ENCODE results near the gene PLEKHA7.

PLEKHA7 gene

DNA sequence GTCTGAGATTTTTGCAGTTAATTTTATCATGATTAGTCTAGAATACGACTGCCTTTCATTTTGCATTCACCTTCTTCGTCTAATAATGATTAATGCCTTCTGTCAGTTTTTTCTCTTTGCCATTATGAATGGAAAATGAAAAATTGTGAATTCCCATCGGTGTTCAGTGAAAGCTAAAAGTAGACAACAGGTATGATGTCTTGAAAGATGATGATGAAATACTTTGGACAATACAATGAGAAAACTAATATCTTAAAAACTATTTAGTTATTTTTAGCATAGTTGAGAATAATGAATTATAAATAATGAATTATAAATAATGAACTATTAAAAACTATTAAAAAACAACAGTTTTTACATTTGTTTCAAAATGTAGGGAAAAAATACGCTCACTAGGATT is 270.7 kb downstream of the PLEKHA7 start:
- Histone ChIP-seq H3K4me3 (replicated peaks; ENCODE audit: insufficient read depth, low read length) (no peak overlapping the region), H3K27ac (replicated peaks) (no peak overlapping the region), H3K27me3 (ENCODE audit: insufficient read depth, poor library complexity, severe bottlenecking) (no peaks in the 10 kb centered on the region)
- TF ChIP-seq, protein P1, sequence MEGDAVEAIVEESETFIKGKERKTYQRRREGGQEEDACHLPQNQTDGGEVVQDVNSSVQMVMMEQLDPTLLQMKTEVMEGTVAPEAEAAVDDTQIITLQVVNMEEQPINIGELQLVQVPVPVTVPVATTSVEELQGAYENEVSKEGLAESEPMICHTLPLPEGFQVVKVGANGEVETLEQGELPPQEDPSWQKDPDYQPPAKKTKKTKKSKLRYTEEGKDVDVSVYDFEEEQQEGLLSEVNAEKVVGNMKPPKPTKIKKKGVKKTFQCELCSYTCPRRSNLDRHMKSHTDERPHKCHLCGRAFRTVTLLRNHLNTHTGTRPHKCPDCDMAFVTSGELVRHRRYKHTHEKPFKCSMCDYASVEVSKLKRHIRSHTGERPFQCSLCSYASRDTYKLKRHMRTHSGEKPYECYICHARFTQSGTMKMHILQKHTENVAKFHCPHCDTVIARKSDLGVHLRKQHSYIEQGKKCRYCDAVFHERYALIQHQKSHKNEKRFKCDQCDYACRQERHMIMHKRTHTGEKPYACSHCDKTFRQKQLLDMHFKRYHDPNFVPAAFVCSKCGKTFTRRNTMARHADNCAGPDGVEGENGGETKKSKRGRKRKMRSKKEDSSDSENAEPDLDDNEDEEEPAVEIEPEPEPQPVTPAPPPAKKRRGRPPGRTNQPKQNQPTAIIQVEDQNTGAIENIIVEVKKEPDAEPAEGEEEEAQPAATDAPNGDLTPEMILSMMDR (IDR thresholded peaks at IDR 0.05; ENCODE audit: insufficient read depth, low read length), result no peak
- TF ChIP-seq GABPA (IDR thresholded peaks at IDR 0.05; ENCODE audit: low read depth) (no peak), SPI1 (IDR thresholded peaks at IDR 0.05; ENCODE audit: borderline replicate concordance, low read depth) (no peak), POLR2AphosphoS5 (IDR thresholded peaks at IDR 0.05; ENCODE audit: low read depth) (no peak)
- TF ChIP-seq, protein P2, sequence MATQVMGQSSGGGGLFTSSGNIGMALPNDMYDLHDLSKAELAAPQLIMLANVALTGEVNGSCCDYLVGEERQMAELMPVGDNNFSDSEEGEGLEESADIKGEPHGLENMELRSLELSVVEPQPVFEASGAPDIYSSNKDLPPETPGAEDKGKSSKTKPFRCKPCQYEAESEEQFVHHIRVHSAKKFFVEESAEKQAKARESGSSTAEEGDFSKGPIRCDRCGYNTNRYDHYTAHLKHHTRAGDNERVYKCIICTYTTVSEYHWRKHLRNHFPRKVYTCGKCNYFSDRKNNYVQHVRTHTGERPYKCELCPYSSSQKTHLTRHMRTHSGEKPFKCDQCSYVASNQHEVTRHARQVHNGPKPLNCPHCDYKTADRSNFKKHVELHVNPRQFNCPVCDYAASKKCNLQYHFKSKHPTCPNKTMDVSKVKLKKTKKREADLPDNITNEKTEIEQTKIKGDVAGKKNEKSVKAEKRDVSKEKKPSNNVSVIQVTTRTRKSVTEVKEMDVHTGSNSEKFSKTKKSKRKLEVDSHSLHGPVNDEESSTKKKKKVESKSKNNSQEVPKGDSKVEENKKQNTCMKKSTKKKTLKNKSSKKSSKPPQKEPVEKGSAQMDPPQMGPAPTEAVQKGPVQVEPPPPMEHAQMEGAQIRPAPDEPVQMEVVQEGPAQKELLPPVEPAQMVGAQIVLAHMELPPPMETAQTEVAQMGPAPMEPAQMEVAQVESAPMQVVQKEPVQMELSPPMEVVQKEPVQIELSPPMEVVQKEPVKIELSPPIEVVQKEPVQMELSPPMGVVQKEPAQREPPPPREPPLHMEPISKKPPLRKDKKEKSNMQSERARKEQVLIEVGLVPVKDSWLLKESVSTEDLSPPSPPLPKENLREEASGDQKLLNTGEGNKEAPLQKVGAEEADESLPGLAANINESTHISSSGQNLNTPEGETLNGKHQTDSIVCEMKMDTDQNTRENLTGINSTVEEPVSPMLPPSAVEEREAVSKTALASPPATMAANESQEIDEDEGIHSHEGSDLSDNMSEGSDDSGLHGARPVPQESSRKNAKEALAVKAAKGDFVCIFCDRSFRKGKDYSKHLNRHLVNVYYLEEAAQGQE (IDR thresholded peaks at IDR 0.05; ENCODE audit: insufficient replicate concordance, low read depth), result no peak
- DNase-seq (ENCODE audit: low read depth in 1 of 2, low spot score in 1 of 2), result no peak

DNA sequence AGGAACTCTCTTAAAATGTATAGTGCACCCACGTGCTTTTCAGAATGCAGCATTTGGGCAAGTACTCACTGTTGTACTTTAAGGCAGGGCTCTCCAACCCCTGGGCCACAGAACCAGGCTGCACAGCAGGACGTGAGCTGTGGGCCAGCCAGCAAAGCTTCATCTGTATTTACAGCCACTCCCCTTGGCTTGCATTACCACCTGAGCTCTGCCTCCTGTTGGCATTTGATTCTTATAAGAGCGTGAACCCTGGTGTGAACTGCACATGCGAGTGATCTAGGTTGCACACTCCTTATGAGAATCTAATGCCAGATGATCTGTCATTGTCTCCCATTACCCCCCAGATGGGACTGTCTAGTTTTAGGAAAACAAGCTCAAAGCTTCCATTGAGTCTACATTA is 272.7 kb downstream of the PLEKHA7 start:
- TF ChIP-seq GABPA (IDR thresholded peaks at IDR 0.05; ENCODE audit: low read depth) (no peak), SPI1 (IDR thresholded peaks at IDR 0.05; ENCODE audit: borderline replicate concordance, low read depth) (no peak), POLR2AphosphoS5 (IDR thresholded peaks at IDR 0.05; ENCODE audit: low read depth) (no peak)
- TF ChIP-seq, protein P1 (IDR thresholded peaks at IDR 0.05; ENCODE audit: insufficient read depth, low read length), result no peak
- TF ChIP-seq, protein P2 (IDR thresholded peaks at IDR 0.05; ENCODE audit: insufficient replicate concordance, low read depth), result no peak
- Histone ChIP-seq H3K27ac (replicated peaks) (no peak overlapping the region), H3K27me3 (ENCODE audit: insufficient read depth, poor library complexity, severe bottlenecking) (no peaks in the 10 kb centered on the region), H3K4me3 (replicated peaks; ENCODE audit: insufficient read depth, low read length) (no peak overlapping the region)
- DNase-seq (ENCODE audit: low read depth in 1 of 2, low spot score in 1 of 2), result no peak

DNA sequence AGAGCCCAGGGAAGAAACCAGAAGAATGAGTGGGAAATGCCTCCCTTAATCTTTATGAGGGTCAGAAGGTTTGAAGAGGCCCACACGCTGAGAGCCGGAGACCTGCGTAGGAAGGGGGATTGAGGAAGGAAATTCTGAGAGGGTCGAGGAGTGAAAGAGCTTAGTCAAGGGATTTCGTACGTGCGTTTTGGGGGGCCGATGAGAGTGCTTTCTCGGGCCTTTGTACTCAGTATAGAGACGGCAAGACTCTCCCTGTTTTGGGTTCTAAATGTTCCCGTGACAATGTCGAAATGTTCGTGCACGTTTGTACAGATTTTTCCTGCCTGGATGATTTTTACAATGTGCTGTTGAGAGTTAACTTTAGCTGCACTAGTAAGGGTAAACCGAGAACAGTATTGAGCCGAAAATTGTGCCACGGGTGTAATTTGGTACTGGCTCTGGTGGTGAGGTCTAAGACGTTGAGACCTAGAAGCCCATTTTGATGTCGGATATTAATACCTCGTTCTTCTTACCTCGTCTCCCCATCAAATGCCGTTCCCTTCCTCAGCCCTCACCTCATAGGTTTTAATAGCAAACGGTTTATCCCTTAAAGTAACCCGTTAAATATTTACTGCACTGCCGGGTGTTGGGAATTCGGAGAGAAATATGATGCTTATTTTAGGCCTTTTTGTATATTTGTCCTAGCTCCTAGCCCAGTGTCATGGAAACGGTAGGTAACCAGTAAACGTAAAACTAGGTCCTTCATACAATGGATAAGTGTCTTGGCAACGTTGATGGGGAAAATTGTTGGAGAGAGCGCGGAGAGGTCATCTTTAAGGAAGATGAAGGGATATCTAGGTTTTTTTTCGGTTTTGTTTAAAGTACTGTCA is 275.0 kb downstream of the PLEKHA7 start:
- Histone ChIP-seq H3K27me3 (ENCODE audit: insufficient read depth, poor library complexity, severe bottlenecking) (no peaks in the 10 kb centered on the region), H3K27ac (replicated peaks) (peak overlapping the region; percentile 96), H3K4me3 (replicated peaks; ENCODE audit: insufficient read depth, low read length) (peak overlapping the region; percentile 79)
- DNase-seq (ENCODE audit: low read depth in 1 of 2, low spot score in 1 of 2), result no peak
- TF ChIP-seq, protein P2 (IDR thresholded peaks at IDR 0.05; ENCODE audit: insufficient replicate concordance, low read depth), result no peak
- TF ChIP-seq SPI1 (IDR thresholded peaks at IDR 0.05; ENCODE audit: borderline replicate concordance, low read depth) (no peak), GABPA (IDR thresholded peaks at IDR 0.05; ENCODE audit: low read depth) (no peak), POLR2AphosphoS5 (IDR thresholded peaks at IDR 0.05; ENCODE audit: low read depth) (no peak; the same call in 1 of the 2 replicates)
- TF ChIP-seq, protein P1 (IDR thresholded peaks at IDR 0.05; ENCODE audit: insufficient read depth, low read length), result no peak
